GM23338 (cell line): Measurements from ENCODE around the gene UBE2H.

ENCODE experiments used
- CREB1 ChIP-seq: fragments of 250-450 bp; sonication (Bioruptor Pico); IDR thresholded peaks from 2 replicates; pipeline ENCODE4 v1.5.0; 2020; ENCODE audit warnings: low read depth, mild to moderate bottlenecking, moderate library complexity
- CTCF ChIP-seq, 2 experiments: fragments of 200-600 bp in 1 of 2; sonication (generic) in 1 of 2; conservative IDR thresholded peaks; 2 replicates each; pipeline versions ENCODE4 v1.5.1 to v1.6.1; 2016 to 2017; ENCODE audit warnings: antibody characterized with exemption in 2 of 2, low read depth in 2 of 2, mild to moderate bottlenecking in 2 of 2, moderate library complexity in 1 of 2
- ETS1 ChIP-seq: IDR thresholded peaks from 2 replicates; pipeline ENCODE4 v1.6.1; 2016; ENCODE audit warnings: antibody characterized with exemption
- EZH2 ChIP-seq: fragments of 200-600 bp; sonication (generic); IDR thresholded peaks from one replicate; pipeline ENCODE4 v1.8.0; 2017; ENCODE audit warnings: antibody characterized with exemption, mild to moderate bottlenecking, low read depth; ENCODE audit not compliant: unreplicated experiment
- EZH2phosphoT487 ChIP-seq: fragments of 200-600 bp; sonication (generic); IDR thresholded peaks from one replicate; pipeline ENCODE4 v1.8.1; 2018; ENCODE audit warnings: antibody characterized with exemption; ENCODE audit not compliant: unreplicated experiment
- JUNB ChIP-seq: IDR thresholded peaks from one replicate; pipeline ENCODE4 v1.6.1; 2016; ENCODE audit warnings: antibody characterized with exemption; ENCODE audit not compliant: unreplicated experiment
- NANOG ChIP-seq: IDR thresholded peaks from 2 replicates; pipeline ENCODE4 v1.6.1; 2016; ENCODE audit warnings: antibody characterized with exemption, borderline replicate concordance
- POLR2AphosphoS5 ChIP-seq: IDR thresholded peaks from 2 replicates; pipeline ENCODE4 v1.6.1; 2016; ENCODE audit warnings: antibody characterized with exemption, low read depth
- REST ChIP-seq: IDR thresholded peaks from one replicate; pipeline ENCODE4 v1.6.1; 2018; ENCODE audit warnings: antibody characterized with exemption; ENCODE audit not compliant: unreplicated experiment
- STAT1 ChIP-seq: IDR thresholded peaks from one replicate; pipeline ENCODE4 v1.6.1; 2016; ENCODE audit warnings: antibody characterized with exemption; ENCODE audit not compliant: unreplicated experiment
- ZNF114 ChIP-seq: fragments of 250-450 bp; sonication (Bioruptor Pico); IDR thresholded peaks from 2 replicates; pipeline ENCODE4 v1.5.0; 2020; ENCODE audit warnings: mild to moderate bottlenecking, moderate library complexity
- ZNF331 ChIP-seq: fragments of 250-450 bp; sonication (Bioruptor Pico); IDR thresholded peaks from 2 replicates; pipeline ENCODE4 v1.5.0; 2020; ENCODE audit warnings: low read depth, mild to moderate bottlenecking, moderate library complexity
- ZNF462 ChIP-seq: fragments of 250-450 bp; sonication (Bioruptor Pico); IDR thresholded peaks from 2 replicates; pipeline ENCODE4 v1.5.0; 2020; ENCODE audit warnings: mild to moderate bottlenecking, moderate library complexity

GRCh38 chr7:129913428-129913827 is 39.3 kb downstream of the UBE2H start:
- TF ChIP-seq CTCF (conservative IDR thresholded peaks at IDR 0.05; ENCODE audit: low read depth in 2 of 2) (no peak), NANOG (no peak), REST (no peak), POLR2AphosphoS5 (no peak), EZH2 (no peak), STAT1 (no peak), EZH2phosphoT487 (no peak), ZNF114 (CRISPR knock-in tag) (no peak), JUNB (no peak), CREB1 (CRISPR knock-in tag) (no peak), ETS1 (no peak), ZNF331 (no peak), ZNF462 (CRISPR knock-in tag) (no peak)
